GM23248 (cell line): Measurements from ENCODE around the gene BIRC6.

ENCODE experiments used
- EZH2 ChIP-seq: fragments of 200-600 bp; sonication (generic); IDR thresholded peaks from 2 replicates; pipeline ENCODE4 v1.6.1; 2018; ENCODE audit warnings: antibody characterized with exemption, mild to moderate bottlenecking; ENCODE audit not compliant: insufficient read depth, poor library complexity, severe bottlenecking
- EZH2phosphoT487 ChIP-seq: fragments of 200-600 bp; sonication (generic); IDR thresholded peaks from 2 replicates; pipeline ENCODE4 v1.6.1; 2018; ENCODE audit warnings: antibody characterized with exemption, moderate library complexity, mild to moderate bottlenecking, low read depth; ENCODE audit not compliant: insufficient read depth

DNA sequence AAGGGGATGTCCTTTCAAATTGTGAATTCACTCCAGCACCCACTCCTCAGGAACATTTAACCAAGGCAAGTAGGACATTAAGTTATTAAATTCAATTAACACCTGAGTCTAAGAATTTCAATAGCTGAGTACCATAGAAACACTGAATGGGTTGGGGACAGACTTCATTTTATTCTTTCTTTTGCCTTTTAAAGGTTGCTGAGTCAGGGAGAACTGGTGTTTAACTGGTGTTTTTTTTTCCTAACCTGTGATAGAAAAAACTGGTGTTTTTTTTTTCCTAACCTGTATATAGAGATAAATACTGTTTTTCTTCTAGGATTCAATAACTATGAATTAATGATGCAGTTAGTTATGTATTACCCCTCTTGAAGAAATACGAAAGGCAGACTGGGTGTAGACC is 309.9 kb downstream of the BIRC6 start:
- no peak for TF ChIP-seq EZH2
- no peak for TF ChIP-seq EZH2phosphoT487
